ENCODE results near the gene MYO15B.

The MYO15B gene

GRCh38 chr17:75670868-75671267 lies 83.3 kb downstream of the MYO15B start:
- no peak for DNase-seq

- DNase-seq = no peak
Observed at GRCh38 chr17:75672011-75672410, 84.4 kb downstream of the MYO15B start.

GRCh38 chr17:75673487-75673886 lies 85.9 kb downstream of the MYO15B start:
- DNase-seq = no peak
